Hepatocyte (in vitro differentiated cells): Measurements from ENCODE around the gene IFT122.

Experiments used
- CTCF ChIP-seq: fragments of 200-600 bp; sonication (generic); IDR thresholded peaks from 2 replicates; pipeline ENCODE4 v1.5.1; 2016; ENCODE audit warnings: antibody characterized with exemption, mild to moderate bottlenecking; ENCODE audit not compliant: poor library complexity
- EZH2 ChIP-seq: fragments of 200-600 bp; sonication (generic); IDR thresholded peaks from 2 replicates; pipeline ENCODE4 v1.6.1; 2016; ENCODE audit warnings: antibody characterized with exemption, mild to moderate bottlenecking, borderline replicate concordance

GRCh38 chr3:129417326-129417725 is 22.7 kb upstream of the IFT122 start:
- TF ChIP-seq CTCF (no peak), EZH2 (no peak)
